ENCODE results near the gene KCND3. TPM values are rescaled to one million over a fixed set of nuclear protein-coding genes. Genes with fewer than 3 reads are reported as not detected.

KCND3 gene
- total and polyA plus RNA-seq, 2 of the 4 experiments (the other 2 are of a cell fraction): under 0.01 to 0.03 TPM

- POLR2A ChIA-PET (ENCODE audit: unreplicated experiment): no interaction called here
- no peak overlapping the region for H3K4me2 ChIP-seq (ENCODE audit: low read depth, low read length)
- no peaks in the 10 kb centered on the region for H3K9me3 ChIP-seq (ENCODE audit: control insufficient read depth, insufficient read depth, low read length)
- no peaks in the 10 kb centered on the region for H3K4me1 ChIP-seq (ENCODE audit: control insufficient read depth, insufficient read depth, low read length)
- H2BK15ac ChIP-seq (ENCODE audit: low read depth, low read length): no peak overlapping the region
- no peak overlapping the region for H2BK5ac ChIP-seq (ENCODE audit: low read depth, low read length, poor library complexity, severe bottlenecking)
- no peak overlapping the region for H4K8ac ChIP-seq (ENCODE audit: low read depth in 2 of 2, low read length in 2 of 2)
- intact Hi-C loops (cut with micrococcal nuclease): no loop called here
- H3K4ac ChIP-seq (ENCODE audit: low read depth, low read length): no peak overlapping the region
- H2BK20ac ChIP-seq (ENCODE audit: low read depth, low read length): no peak overlapping the region
- H3K79me1 ChIP-seq (ENCODE audit: low read depth in 1 of 2, low read length in 2 of 2): no peaks in the 10 kb centered on the region
- DNase-seq: peak; percentile 5
- peaks cover 2% of the 10 kb centered on the region for H3K27me3 ChIP-seq (ENCODE audit: control insufficient read depth, insufficient read depth, low read length)
- ATAC-seq (ENCODE audit: low read depth): 0 out of 2 replicates have a peak, but pooled peaks have one; percentile 27
- no peak overlapping the region for H3K27ac ChIP-seq (ENCODE audit: insufficient read depth, low read length)
- CTCF ChIA-PET: no interaction called here
- in situ Hi-C loops (cut with MboI; ENCODE audit: low sequenced_read_pairs): no loop called here
- no peak overlapping the region for H3K14ac ChIP-seq (replicated peaks; ENCODE audit: low read depth, low read length)
- no peak overlapping the region for H3K23ac ChIP-seq (ENCODE audit: low read depth, low read length)
- dilution Hi-C loops (cut with HindIII; ENCODE audit: low sequenced_read_pairs, unreplicated experiment): no loop called here
- H3K56ac ChIP-seq (ENCODE audit: extremely low read depth, insufficient read depth, low read length): no peak overlapping the region
- no peaks in the 10 kb centered on the region; the same call in 1 of the 2 replicates for H3K9me1 ChIP-seq (ENCODE audit: insufficient read depth, low read length)
- BruUV-seq (replicated peaks): no TSS peak
- TF ChIP-seq NFE2L2 (IDR thresholded peaks at IDR 0.05; ENCODE audit: low read depth, low read length) (no peak), FOS (IDR thresholded peaks at IDR 0.05; ENCODE audit: low read depth, low read length) (no peak), BHLHE40 (IDR thresholded peaks at IDR 0.05; ENCODE audit: low read depth, low read length) (peak; percentile 68; the same call in 1 of the 2 replicates), RCOR1 (IDR thresholded peaks at IDR 0.05; ENCODE audit: insufficient replicate concordance, low read length) (no peak), CEBPB (IDR thresholded peaks at IDR 0.05; ENCODE audit: low read depth, low read length) (no peak), RAD21 (IDR thresholded peaks at IDR 0.05; ENCODE audit: low read length) (no peak), MAZ (IDR thresholded peaks at IDR 0.05; ENCODE audit: borderline replicate concordance, low read depth, low read length) (no peak), CTCF (conservative IDR thresholded peaks at IDR 0.05; ENCODE audit: low read depth, low read length) (no peak)
- no peak overlapping the region for H3K4me3 ChIP-seq (ENCODE audit: insufficient read depth, low read depth, low read length)
- WGBS, 2 experiments (ENCODE audit: extremely low coverage in 2 of 2, insufficient read length in 1 of 2): 22% methylated on average over 5 of the region's 11 CpGs; no CpG with 5 or more reads in 1 of the 2 experiments
- no peak overlapping the region for H2AK9ac ChIP-seq (replicated peaks; ENCODE audit: low read depth, low read length, poor library complexity)
- no peak overlapping the region for H2AFZ ChIP-seq (replicated peaks; ENCODE audit: low read length, poor library complexity)
- H4K5ac ChIP-seq (ENCODE audit: low read depth, low read length): no peak overlapping the region
- no peaks in the 10 kb centered on the region for H3K36me3 ChIP-seq (ENCODE audit: control insufficient read depth, insufficient read depth, low read length)
- H2AK5ac ChIP-seq (ENCODE audit: low read depth, low read length): no peak overlapping the region
- no peak overlapping the region for H3K18ac ChIP-seq (ENCODE audit: low read depth, low read length)
- H4K20me1 ChIP-seq (ENCODE audit: insufficient read depth, low read length): no peaks in the 10 kb centered on the region
- H3K9ac ChIP-seq (ENCODE audit: low read depth, low read length): no peak overlapping the region
- no peak overlapping the region for H2BK120ac ChIP-seq (ENCODE audit: low read depth, low read length)
- no peak overlapping the region for H4K91ac ChIP-seq (ENCODE audit: insufficient read depth, low read depth, low read length)
Observed at GRCh38 chr1:111920221-111921024, 69.0 kb downstream of the KCND3 start.

Measured in IMR-90 (cell line).